ENCODE data around the gene RFTN1. TPM values are rescaled to one million over a fixed set of nuclear protein-coding genes. Genes with fewer than 3 reads are reported as not detected.

RFTN1 gene
- total RNA-seq, 3 donors from 2014 or later, result 6.9 to 12.6 (median 9.7) TPM

GRCh38 chr3:16471897-16472296 lies 41.6 kb downstream of the RFTN1 start:
- no peak for ATAC-seq
- Histone ChIP-seq H3K4me1 (ENCODE audit: low read depth) (no peaks in the 10 kb centered on the region), H3K36me3 (ENCODE audit: low read depth) (no peaks in the 10 kb centered on the region), H3K4me3 (no peak overlapping the region), H3K9me3 (no peaks in the 10 kb centered on the region)
- DNase-seq, result no peak
- TF ChIP-seq CTCF (IDR thresholded peaks at IDR 0.05), result no peak
- intact Hi-C loops (cut with DNase I, micrococcal nuclease), result no loop called here

- Histone ChIP-seq H3K9me3 (no peaks in the 10 kb centered on the region), H3K4me1 (ENCODE audit: low read depth) (no peaks in the 10 kb centered on the region), H3K4me3 (no peak overlapping the region), H3K36me3 (ENCODE audit: low read depth) (no peaks in the 10 kb centered on the region)
- intact Hi-C loops (cut with DNase I, micrococcal nuclease), result no loop called here
- no peak for TF ChIP-seq CTCF (IDR thresholded peaks at IDR 0.05)
- ATAC-seq, result no peak
- no peak for DNase-seq
Observed at GRCh38 chr3:16470590-16470989, 42.9 kb downstream of the RFTN1 start.

- TF ChIP-seq CTCF (IDR thresholded peaks at IDR 0.05), result no peak
- ATAC-seq (no peak), DNase-seq (no peak)
- Histone ChIP-seq H3K9me3 (no peaks in the 10 kb centered on the region), H3K4me1 (ENCODE audit: low read depth) (no peaks in the 10 kb centered on the region), H3K36me3 (ENCODE audit: low read depth) (no peaks in the 10 kb centered on the region), H3K4me3 (no peak overlapping the region)
- intact Hi-C loops (cut with DNase I, micrococcal nuclease), result no loop called here
Observed at GRCh38 chr3:16468336-16469098, 45.0 kb downstream of the RFTN1 start.

GRCh38 chr3:16468002-16468335 lies 45.5 kb downstream of the RFTN1 start:
- no peak for ATAC-seq
- Histone ChIP-seq H3K36me3 (ENCODE audit: low read depth) (no peaks in the 10 kb centered on the region), H3K4me3 (no peak overlapping the region), H3K9me3 (no peaks in the 10 kb centered on the region), H3K4me1 (ENCODE audit: low read depth) (no peaks in the 10 kb centered on the region)
- TF ChIP-seq CTCF (IDR thresholded peaks at IDR 0.05), result no peak
- intact Hi-C loops (cut with DNase I, micrococcal nuclease), result no loop called here
- DNase-seq, result no peak

GRCh38 chr3:16467393-16467792 lies 46.1 kb downstream of the RFTN1 start:
- DNase-seq, result no peak
- Histone ChIP-seq H3K4me3 (no peak overlapping the region), H3K36me3 (ENCODE audit: low read depth) (no peaks in the 10 kb centered on the region), H3K4me1 (ENCODE audit: low read depth) (no peaks in the 10 kb centered on the region), H3K9me3 (no peaks in the 10 kb centered on the region)
- no peak for TF ChIP-seq CTCF (IDR thresholded peaks at IDR 0.05)
- ATAC-seq, result peak; percentile 40
- intact Hi-C loops (cut with DNase I, micrococcal nuclease), result no loop called here

GRCh38 chr3:16466822-16467221 lies 46.7 kb downstream of the RFTN1 start:
- intact Hi-C loops (cut with DNase I, micrococcal nuclease), result no loop called here
- no peak for ATAC-seq
- DNase-seq, result no peak

More at GRCh38 chr3:16466822-16467221, 46.7 kb downstream of the RFTN1 start:
- H3K36me3 ChIP-seq (ENCODE audit: low read depth), result no peaks in the 10 kb centered on the region
- no peak overlapping the region for H3K4me3 ChIP-seq
- no peaks in the 10 kb centered on the region for H3K4me1 ChIP-seq (ENCODE audit: low read depth)
- no peak for TF ChIP-seq CTCF (IDR thresholded peaks at IDR 0.05)
- H3K9me3 ChIP-seq, result no peaks in the 10 kb centered on the region

All from mucosa of descending colon (tissue), 3 donors.